Endodermal cell (in vitro differentiated cells): Measurements from ENCODE around the gene OMA1. TPM values are rescaled to one million over a fixed set of nuclear protein-coding genes. Genes with fewer than 3 reads are reported as not detected.
"Not testable (repeated sequence)": the region's sequence is repeated elsewhere in the genome, so short reads cannot be mapped to it uniquely, and the experiment has no call there.

Source experiments
- DNase-seq: peaks from one replicate; pipeline ENCODE4 v3.0.0-alpha.2; 2017
- H3K27ac ChIP-seq: 2 replicates; pipeline ENCODE4 v1.5.1; 2013; ENCODE audit warnings: mild to moderate bottlenecking, low read depth, low read length, moderate library complexity
- H3K27me3 ChIP-seq: 2 replicates; pipeline ENCODE4 v1.6.1; 2013; ENCODE audit warnings: mild to moderate bottlenecking, low read length, moderate library complexity; ENCODE audit not compliant: insufficient read depth, control insufficient read depth, poor library complexity, severe bottlenecking
- H3K36me3 ChIP-seq: 2 replicates; pipeline ENCODE4 v1.7.0; 2013; ENCODE audit warnings: mild to moderate bottlenecking, low read length, moderate library complexity; ENCODE audit not compliant: control insufficient read depth, insufficient read depth
- H3K4me1 ChIP-seq: one replicate; pipeline ENCODE4 v1.7.0; 2013; ENCODE audit warnings: low read length; ENCODE audit not compliant: control insufficient read depth, insufficient read depth
- H3K4me3 ChIP-seq: 2 replicates; pipeline ENCODE4 v1.5.1; 2013; ENCODE audit warnings: mild to moderate bottlenecking, low read length, moderate library complexity
- H3K9ac ChIP-seq: 2 replicates; pipeline ENCODE4 v1.6.1; 2013; ENCODE audit warnings: mild to moderate bottlenecking, low read length, moderate library complexity; ENCODE audit not compliant: poor library complexity, severe bottlenecking; ENCODE audit errors: extremely low read depth
- H3K9me3 ChIP-seq: 2 replicates; pipeline ENCODE4 v1.6.1; 2013; ENCODE audit warnings: mild to moderate bottlenecking, low read length, moderate library complexity; ENCODE audit not compliant: control insufficient read depth
- H3K27ac Mint-ChIP-seq: 2 replicates; pipeline ENCODE4 v1.8.0; 2020; ENCODE audit warnings: mixed read lengths
- H3K27me3 Mint-ChIP-seq: 2 replicates; pipeline ENCODE4 v1.8.0; 2021; ENCODE audit warnings: mild to moderate bottlenecking, mixed read lengths; ENCODE audit not compliant: insufficient read depth
- H3K36me3 Mint-ChIP-seq: 2 replicates; pipeline ENCODE4 v1.8.0; 2020; ENCODE audit warnings: low read depth, mixed read lengths
- H3K4me1 Mint-ChIP-seq: 2 replicates; pipeline ENCODE4 v1.8.0; 2020; ENCODE audit warnings: mixed read lengths
- H3K4me3 Mint-ChIP-seq: 2 replicates; pipeline ENCODE4 v1.8.0; 2020; ENCODE audit warnings: mild to moderate bottlenecking, moderate library complexity, mixed read lengths
- H3K9me3 Mint-ChIP-seq: 2 replicates; pipeline ENCODE4 v1.8.0; 2020; ENCODE audit warnings: mild to moderate bottlenecking, mixed read lengths
- CTCF ChIP-seq: fragments of 200-600 bp; sonication (generic); conservative IDR thresholded peaks from 2 replicates; pipeline ENCODE4 v1.5.0; 2021; ENCODE audit warnings: antibody characterized with exemption, mild to moderate bottlenecking
- WGBS, 2 experiments: methylation state at CpG; one replicate each; pipeline versions ENCODE4 v1.1.5 to v1.1.7; 2013; ENCODE audit warnings: missing lambda C conversion rate in 2 of 2, mixed read lengths in 1 of 2; ENCODE audit not compliant: insufficient coverage in 1 of 2, insufficient read length in 1 of 2; 5-methylcytosine and 5-hydroxymethylcytosine counted together
- total RNA-seq, 2 donors: library from RNA; stranded (reverse); fragmentation: NEBNext Ultra II Directional in 1 of 2; extraction: Animal tissue kit (Norgen Biotek cat#: 25700) in 1 of 2; gene quantifications; 2 replicates in 1 of 2; 3 replicates in 1 of 2; pipeline ENCODE4 v1.2.1, GENCODE V29; 2021

The OMA1 gene
- total RNA-seq, 2 donors from 2014 or later: 13.0 to 18.4 TPM

GRCh38 chr1:58566339-58566738, 19.8 kb upstream of the OMA1 start:
- no peak overlapping the region for H3K4me3 ChIP-seq
- DNase-seq: no peak
- Mint-ChIP-seq H3K4me1 (peaks cover 24% of the 10 kb centered on the region), H3K4me3 (no peak overlapping the region), H3K27me3 (peaks cover 5% of the 10 kb centered on the region), H3K9me3 (no peaks in the 10 kb centered on the region), H3K36me3 (no peaks in the 10 kb centered on the region), H3K27ac (no peak overlapping the region)
- no peak for TF ChIP-seq CTCF
- H3K9me3 ChIP-seq: no peaks in the 10 kb centered on the region
- H3K9ac ChIP-seq: no peak overlapping the region
- H3K36me3 ChIP-seq: no peaks in the 10 kb centered on the region
- no peak overlapping the region for H3K27ac ChIP-seq
- 75 to 100% methylated on average over 1 to 3 of the region's 3 CpGs for WGBS, 2 experiments
- H3K4me1 ChIP-seq: peaks cover 7% of the 10 kb centered on the region
- no peaks in the 10 kb centered on the region for H3K27me3 ChIP-seq

- WGBS, 2 experiments: 100% methylated on average over 1 of the region's 1 CpG; no CpG with 5 or more reads in 1 of the 2 experiments
- H3K9me3 Mint-ChIP-seq, DNase-seq, H3K27me3 ChIP-seq, H3K36me3 Mint-ChIP-seq, H3K4me1 ChIP-seq, H3K4me3 ChIP-seq, H3K4me3 Mint-ChIP-seq, H3K27ac ChIP-seq, H3K27me3 Mint-ChIP-seq, H3K9ac ChIP-seq, H3K27ac Mint-ChIP-seq, H3K9me3 ChIP-seq, H3K36me3 ChIP-seq: not testable (repeated sequence)
- H3K4me1 Mint-ChIP-seq: peaks cover 14% of the 10 kb centered on the region
Observed at GRCh38 chr1:58563715-58564114, 17.2 kb upstream of the OMA1 start.

GRCh38 chr1:58561633-58562032, 15.1 kb upstream of the OMA1 start:
- no peaks in the 10 kb centered on the region for H3K36me3 ChIP-seq
- 81 to 91% methylated on average over 2 to 6 of the region's 6 CpGs for WGBS, 2 experiments
- no peaks in the 10 kb centered on the region for H3K4me1 ChIP-seq
- Mint-ChIP-seq H3K27me3 (peaks cover 5% of the 10 kb centered on the region), H3K4me3 (no peak overlapping the region), H3K4me1 (peaks cover 7% of the 10 kb centered on the region), H3K27ac (no peak overlapping the region), H3K36me3 (no peaks in the 10 kb centered on the region), H3K9me3 (peaks cover 5% of the 10 kb centered on the region)
- no peaks in the 10 kb centered on the region for H3K27me3 ChIP-seq
- no peaks in the 10 kb centered on the region for H3K9me3 ChIP-seq
- H3K9ac ChIP-seq: no peak overlapping the region
- H3K27ac ChIP-seq: no peak overlapping the region
- no peak for TF ChIP-seq CTCF
- no peak overlapping the region for H3K4me3 ChIP-seq
- no peak for DNase-seq

GRCh38 chr1:58555393-58555792, 8.9 kb upstream of the OMA1 start:
- 100% methylated on average over 1 of the region's 1 CpG; no CpG with 5 or more reads in 1 of the 2 experiments for WGBS, 2 experiments
- Mint-ChIP-seq H3K4me1 (peaks cover 8% of the 10 kb centered on the region), H3K36me3 (no peaks in the 10 kb centered on the region), H3K4me3 (no peak overlapping the region), H3K27me3 (no peaks in the 10 kb centered on the region), H3K27ac (no peak overlapping the region), H3K9me3 (peaks cover 5% of the 10 kb centered on the region)
- Histone ChIP-seq H3K36me3 (no peaks in the 10 kb centered on the region), H3K9me3 (no peaks in the 10 kb centered on the region), H3K4me1 (no peaks in the 10 kb centered on the region), H3K9ac (no peak overlapping the region), H3K4me3 (no peak overlapping the region), H3K27ac (no peak overlapping the region), H3K27me3 (no peaks in the 10 kb centered on the region)
- TF ChIP-seq CTCF: peak; percentile 45
- DNase-seq: no peak
